ENCODE data around the gene PRKCE.

The PRKCE gene

GRCh38 chr2:45919160-45919650 is 267.7 kb downstream of the PRKCE start:
- DNase-seq, result no peak

DNA sequence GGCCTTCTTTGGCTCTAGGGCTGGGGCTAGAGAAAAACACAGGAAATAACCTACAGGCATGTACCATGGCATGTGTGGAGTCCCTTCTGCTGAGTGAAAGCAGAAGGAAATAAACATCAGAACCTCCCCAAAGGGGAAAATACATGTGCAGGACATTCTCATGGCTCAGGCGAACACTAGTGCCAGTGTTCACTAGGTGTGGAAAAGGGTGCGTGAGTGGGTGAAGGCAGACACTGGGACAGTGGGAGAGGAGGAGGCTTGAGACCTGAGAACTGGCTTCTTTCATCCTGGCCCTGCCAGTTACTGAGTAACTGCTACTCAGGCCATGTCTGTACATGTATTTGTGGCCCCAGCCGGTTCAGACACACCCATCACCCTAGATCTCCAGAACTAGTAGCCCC is 268.2 kb downstream of the PRKCE start:
- no peak for DNase-seq

- DNase-seq, result no peak
Observed at GRCh38 chr2:45921921-45922320, 270.4 kb downstream of the PRKCE start.

- DNase-seq, result peak; percentile 79
Observed at GRCh38 chr2:45922577-45922988, 271.1 kb downstream of the PRKCE start.

DNA sequence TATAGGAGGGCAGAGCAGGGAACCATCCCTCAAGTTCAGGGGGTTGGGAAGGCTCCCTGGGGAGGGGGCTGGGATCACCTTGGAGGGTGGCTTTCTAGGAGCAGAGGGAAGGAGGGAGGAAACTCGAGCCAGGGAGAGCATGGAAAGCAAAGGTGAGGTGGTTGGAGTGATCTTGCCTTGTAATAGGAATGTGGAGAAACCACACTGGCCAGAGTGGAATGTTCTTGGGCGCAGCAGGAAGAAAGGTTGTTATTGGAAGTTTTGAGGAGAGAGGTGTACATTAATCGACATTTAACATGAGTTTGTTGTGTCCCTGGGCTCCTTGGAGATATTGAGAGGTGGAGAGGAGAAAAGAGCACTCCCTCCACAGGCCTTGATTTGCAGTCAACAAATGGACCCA is 272.2 kb downstream of the PRKCE start:
- DNase-seq, result no peak

DNA sequence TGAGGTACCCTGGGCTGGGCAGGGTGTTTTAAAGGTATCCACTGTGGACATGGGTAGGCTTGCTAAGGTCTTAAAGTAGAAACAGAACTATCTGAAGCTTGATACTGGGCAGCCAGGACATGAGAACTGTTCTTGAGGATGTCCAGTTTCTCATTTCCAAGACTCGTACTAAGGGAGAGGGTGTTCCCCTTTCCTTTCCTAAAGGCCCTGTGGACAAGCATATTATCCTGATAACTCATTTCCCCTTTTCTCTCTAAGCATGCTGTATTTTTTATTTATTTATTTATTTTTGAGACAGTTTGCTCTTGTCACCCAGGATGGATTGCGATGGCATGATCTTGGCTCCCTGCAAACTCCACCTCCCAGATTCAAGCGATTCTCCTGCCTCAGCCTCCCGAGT is 273.6 kb downstream of the PRKCE start:
- no peak for DNase-seq

DNA sequence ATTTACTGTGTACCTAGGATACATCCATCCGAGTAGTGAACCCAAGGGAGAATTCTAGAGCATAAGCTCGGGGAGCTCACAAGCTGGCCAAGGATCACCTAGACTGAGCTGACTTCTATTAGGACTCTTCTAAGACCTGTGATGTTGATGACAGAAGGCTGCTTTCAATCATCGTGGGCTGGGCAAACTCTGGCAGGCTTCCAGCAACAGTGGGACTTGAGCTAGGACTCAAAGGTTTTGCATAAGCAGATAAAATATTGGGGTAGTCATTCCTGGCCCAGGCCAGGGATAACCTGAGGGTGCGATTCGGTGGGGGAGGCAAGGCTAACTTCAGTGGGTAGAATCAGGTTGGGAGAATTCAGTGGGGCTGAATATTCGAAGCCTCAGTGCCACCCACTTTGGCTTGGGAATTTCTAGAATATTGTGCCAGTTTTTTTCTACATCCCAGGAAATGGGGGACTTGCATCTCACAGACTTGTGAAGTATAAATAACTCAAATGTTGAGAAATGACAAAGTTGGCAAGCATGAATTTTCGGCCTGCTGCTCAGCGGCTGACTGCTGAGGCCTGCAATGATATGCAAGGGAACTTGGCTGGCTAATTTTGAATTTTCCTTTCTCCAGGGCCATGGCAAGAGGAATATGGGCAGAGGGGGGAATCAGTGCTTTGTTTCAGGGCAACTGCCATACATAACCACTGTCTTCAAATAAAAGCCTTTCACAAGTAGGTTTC is 274.3 kb downstream of the PRKCE start:
- no peak for DNase-seq

GRCh38 chr2:45928946-45929345 is 277.5 kb downstream of the PRKCE start:
- DNase-seq, result no peak

DNA sequence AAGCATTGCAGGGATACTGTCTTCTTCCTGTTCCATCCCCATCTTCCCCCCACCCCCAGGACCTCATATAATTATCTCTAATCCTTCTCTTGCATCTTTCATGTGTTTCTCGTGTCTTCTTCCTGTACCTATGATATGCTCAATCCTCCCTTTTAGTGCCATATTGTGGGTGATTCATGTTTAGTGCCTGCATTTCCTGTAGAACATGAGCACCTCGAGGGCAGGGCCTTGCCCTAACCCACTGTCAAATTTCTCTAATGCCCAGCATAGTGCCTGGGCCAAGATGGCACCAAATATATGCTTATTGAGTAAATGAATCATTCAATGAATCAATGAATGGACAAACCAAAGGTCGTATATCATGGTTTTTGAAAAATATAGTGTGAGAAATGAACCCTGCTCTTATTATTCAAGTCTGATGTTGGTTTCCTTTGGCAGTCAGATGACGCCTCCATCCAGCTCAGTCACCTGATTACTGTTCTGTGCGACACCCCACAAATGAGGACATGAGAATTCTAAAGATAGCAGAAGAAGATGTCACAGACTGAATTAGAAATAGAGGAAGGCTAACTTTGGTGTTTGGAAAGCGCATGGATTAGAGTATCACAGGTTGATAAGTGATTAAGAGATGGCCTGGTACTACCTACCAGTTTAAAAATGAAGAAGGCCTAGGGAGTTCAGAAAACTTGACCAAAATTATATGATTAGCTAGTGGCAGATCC is 278.4 kb downstream of the PRKCE start:
- no peak for DNase-seq

- DNase-seq, result no peak
Observed at GRCh38 chr2:45930396-45930792, 278.9 kb downstream of the PRKCE start.

DNA sequence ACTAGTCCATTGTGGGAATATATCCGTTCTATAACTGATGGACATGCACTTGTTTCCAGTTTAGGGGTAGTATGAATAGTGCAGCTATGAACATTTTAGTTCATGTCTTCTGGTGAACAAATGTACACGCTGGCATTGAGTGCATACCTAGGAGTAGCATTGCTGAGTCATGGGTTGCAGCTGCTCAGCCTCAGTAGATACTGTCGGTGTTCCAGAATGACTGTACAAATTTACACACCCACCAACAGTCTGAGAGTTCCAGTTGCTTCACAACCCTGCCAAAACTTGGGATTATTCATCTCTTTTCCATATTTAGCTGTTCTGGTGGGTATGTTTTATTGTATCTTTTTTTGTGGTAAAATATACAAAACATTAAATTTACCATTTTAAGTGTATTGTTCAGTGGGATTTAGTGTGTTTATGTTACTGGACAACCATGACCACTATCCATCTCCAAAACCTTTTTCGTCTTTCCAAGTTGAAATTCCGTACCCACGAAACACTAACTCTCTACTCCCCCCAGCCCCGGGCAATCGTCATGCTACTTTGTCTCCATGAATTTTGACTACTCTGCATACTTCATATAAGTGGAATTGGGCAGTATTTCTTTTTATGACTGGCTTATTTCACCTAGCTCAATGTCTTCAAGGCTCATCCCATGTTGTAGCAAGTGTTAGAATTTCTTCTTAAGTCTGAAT is 281.0 kb downstream of the PRKCE start:
- DNase-seq, result no peak

GRCh38 chr2:45935791-45936622 is 284.5 kb downstream of the PRKCE start:
- peak; percentile 80 for DNase-seq

GRCh38 chr2:45936623-45936979 is 285.1 kb downstream of the PRKCE start:
- DNase-seq, result no peak

DNA sequence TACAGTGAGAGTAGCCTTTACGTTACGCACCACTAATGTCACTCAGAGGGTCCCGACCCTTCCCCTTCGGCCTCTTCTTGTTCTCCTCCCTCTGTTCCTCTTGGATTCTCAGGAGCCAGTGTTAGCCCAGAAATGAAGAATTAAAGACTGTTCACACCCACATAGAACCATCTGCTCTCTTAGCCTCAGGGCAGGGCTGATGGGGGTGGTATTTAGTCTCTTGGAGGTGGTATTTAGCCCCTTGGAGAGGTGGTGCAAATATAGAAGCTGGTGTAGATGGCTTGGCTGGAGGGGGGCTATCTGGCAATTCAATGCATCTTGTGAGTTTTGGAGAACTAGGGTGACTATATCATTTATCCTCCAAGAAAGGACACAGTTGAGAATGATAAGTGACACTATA is 286.5 kb downstream of the PRKCE start:
- no peak for DNase-seq

DNA sequence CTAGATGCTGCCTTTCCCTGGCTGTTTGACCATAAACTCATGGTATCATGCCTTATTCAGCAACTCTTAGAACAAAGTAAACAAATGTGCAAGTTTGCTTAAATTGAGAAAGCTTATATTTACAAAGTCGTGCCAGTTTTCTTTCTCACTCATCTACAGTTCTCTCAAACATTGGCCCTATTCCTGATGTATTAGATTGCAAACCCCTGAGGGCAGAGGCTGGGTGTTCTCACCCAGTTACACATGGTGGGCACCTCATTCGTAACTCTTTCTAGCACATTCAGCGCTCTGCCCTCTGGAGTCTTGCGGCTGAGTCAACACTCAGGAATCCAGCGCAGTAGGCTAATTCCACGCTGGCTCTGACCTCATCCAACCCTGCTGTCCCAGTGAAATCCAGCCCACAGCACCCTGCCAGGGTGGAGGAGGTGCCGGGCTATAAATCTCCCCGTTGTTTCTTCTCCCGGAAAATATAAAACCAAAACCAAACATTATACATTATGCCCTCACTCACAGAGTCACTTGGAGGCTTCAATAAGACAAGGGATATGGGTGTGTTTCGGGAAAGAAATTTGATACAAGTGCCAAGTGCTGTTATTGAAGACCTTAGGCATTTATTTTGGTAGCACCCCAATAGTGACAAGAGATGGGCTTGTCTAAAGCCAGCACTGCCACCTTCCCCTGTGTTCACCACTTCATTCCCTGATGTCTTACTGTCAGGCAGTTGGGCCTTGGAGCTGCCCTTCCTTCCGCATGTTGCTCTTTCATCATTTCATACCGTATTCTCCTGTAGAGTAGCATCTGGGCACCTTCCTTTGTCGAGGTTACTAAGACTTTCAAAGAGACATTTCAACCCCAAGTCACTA is 287.4 kb downstream of the PRKCE start:
- DNase-seq, result no peak

DNA sequence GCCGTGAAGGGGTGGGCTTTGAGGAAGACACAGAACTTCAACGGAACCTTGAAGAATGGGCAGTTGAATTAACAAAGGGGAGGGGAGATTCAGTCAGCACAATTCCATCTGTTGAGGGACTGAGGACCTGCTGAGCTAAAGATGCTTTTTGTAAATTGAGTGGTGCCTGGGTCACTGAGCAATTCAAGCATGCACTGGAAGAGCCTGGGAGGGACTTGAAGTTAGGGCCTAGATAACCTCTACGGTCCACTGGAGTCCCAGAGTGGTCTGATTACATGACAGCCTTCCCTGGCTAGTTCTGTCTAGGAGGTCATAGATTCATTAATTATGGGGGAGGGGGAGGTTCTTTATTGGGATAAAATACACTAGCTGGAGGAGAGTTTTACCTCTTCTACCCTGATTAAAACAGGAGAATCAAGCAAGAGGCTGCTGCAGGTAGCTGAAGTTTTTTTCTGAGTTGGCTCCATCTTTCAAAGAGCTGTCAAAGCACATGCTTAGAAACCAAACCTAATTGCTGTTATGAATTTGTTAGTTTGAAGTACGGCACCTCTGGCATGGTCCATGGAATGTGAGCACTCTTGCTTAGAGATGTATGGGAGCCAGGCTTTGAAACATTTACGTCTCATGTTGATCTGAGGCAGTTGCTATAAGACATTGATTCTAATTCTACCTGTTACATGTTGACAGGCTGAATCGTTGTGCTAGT is 290.2 kb downstream of the PRKCE start:
- no peak for DNase-seq

GRCh38 chr2:45942237-45942738 is 290.8 kb downstream of the PRKCE start:
- DNase-seq, result no peak

DNA sequence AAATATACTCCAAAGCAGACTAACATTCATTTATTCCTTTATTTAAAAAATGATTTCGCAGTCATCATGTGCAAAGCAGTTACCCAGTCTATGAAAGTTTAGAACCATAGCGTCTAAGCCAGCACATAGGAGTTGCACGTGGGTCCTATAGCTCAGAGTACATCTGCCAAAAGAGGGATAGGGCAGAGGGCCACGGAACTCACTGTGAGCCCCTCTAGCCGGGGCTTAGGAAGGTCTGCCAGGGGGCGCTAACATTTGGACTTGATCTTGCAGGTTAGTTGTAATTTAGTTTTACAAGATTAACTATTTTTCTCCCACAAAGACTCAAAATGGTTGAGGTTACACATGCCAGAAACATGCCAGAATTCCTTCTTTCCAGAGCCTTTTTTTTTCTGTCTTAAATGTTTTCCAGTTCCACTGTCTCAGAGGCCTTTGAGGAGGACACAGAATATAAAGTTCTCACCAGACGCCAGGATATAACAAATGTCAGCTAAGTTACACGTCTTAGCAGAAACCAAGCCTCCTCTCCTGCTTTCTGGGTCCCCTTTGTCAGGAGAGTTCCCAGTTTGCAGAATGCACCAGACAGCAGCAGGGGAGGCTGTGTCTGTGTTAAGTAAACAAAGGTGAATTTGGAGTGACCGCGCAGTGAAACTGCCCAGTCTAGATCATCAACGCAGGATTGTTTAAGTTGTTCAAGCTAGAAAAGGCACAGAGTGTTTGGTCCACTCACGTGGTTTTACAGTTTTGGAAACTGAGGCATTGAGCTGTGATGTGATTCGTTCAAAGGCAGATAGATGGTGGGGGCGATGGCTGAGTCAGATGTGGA is 292.0 kb downstream of the PRKCE start:
- no peak for DNase-seq

- DNase-seq, result no peak
Observed at GRCh38 chr2:45944074-45944473, 292.6 kb downstream of the PRKCE start.

GRCh38 chr2:45945302-45945717 is 293.8 kb downstream of the PRKCE start:
- DNase-seq, result no peak
